Caco-2 (cell line): ENCODE measurements around the gene SHF. TPM values are rescaled to one million over a fixed set of nuclear protein-coding genes. Genes with fewer than 3 reads are reported as not detected.

Source experiments
- BruUV-seq: library from RNA; stranded (reverse); fragments of 400-500 nt; replicated peaks from 2 replicates; lab custom pipeline; 2021; lab: Mats Ljungman, UMichigan
- CTCF ChIA-PET: fragments of 300-600 bp; sonication (Branson Sonifier 250); formaldehyde crosslinking; loops from one replicate; lab custom pipeline; 2022; ENCODE audit warnings: antibody characterized with exemption; lab: Charles Lee
- POLR2A ChIA-PET: fragments of 300-600 bp; sonication (Branson Sonifier 250); formaldehyde crosslinking; loops from one replicate; lab custom pipeline; 2022; ENCODE audit warnings: antibody characterized with exemption; lab: Charles Lee
- DNase-seq, 2 experiments: peaks; one replicate each; pipeline versions ENCODE4 v3.0.0 to v3.0.0-alpha.2; 2020 to 2022
- H3K27me3 ChIP-seq: replicated peaks from 2 replicates; pipeline ENCODE4 v1.6.0; 2011; ENCODE audit warnings: low read length; ENCODE audit not compliant: control insufficient read depth, insufficient read depth
- H3K36me3 ChIP-seq: 2 replicates; pipeline ENCODE4 v1.5.1; 2011; ENCODE audit warnings: low read length; ENCODE audit not compliant: control insufficient read depth, insufficient read depth
- H3K4me1 ChIP-seq: fragments of 250-450 bp; sonication (Bioruptor Pico); 2 replicates; pipeline ENCODE4 v1.5.1; 2020; ENCODE audit warnings: mild to moderate bottlenecking
- H3K4me3 ChIP-seq: 2 replicates; pipeline ENCODE4 v1.5.1; 2011; ENCODE audit warnings: low read depth, mild to moderate bottlenecking, control low read depth, low read length
- H3K9me3 ChIP-seq: fragments of 250-450 bp; sonication (Bioruptor Pico); 2 replicates; pipeline ENCODE4 v1.5.1; 2020; ENCODE audit warnings: mild to moderate bottlenecking, moderate library complexity
- H3K27ac Mint-ChIP-seq: one replicate; pipeline ENCODE4 v1.8.0; 2022; ENCODE audit warnings: mixed read lengths; ENCODE audit not compliant: unreplicated experiment
- H3K27me3 Mint-ChIP-seq: one replicate; pipeline ENCODE4 v1.8.0; 2022; ENCODE audit warnings: mixed read lengths; ENCODE audit not compliant: insufficient read depth, unreplicated experiment
- H3K36me3 Mint-ChIP-seq: one replicate; pipeline ENCODE4 v1.8.0; 2022; ENCODE audit warnings: mild to moderate bottlenecking, mixed read lengths; ENCODE audit not compliant: insufficient read depth, unreplicated experiment
- H3K4me1 Mint-ChIP-seq: one replicate; pipeline ENCODE4 v1.8.0; 2022; ENCODE audit warnings: low read depth, mixed read lengths; ENCODE audit not compliant: unreplicated experiment
- H3K4me3 Mint-ChIP-seq: one replicate; pipeline ENCODE4 v1.8.0; 2022; ENCODE audit warnings: mild to moderate bottlenecking, moderate library complexity, mixed read lengths; ENCODE audit not compliant: unreplicated experiment
- H3K9me3 Mint-ChIP-seq: one replicate; pipeline ENCODE4 v1.8.0; 2022; ENCODE audit warnings: mixed read lengths; ENCODE audit not compliant: unreplicated experiment
- CTCF ChIP-seq, 2 experiments: fragments of 200-600 bp in 1 of 2; IDR thresholded peaks; 1 replicate in 1 of 2; 2 replicates in 1 of 2; pipeline versions ENCODE4 v1.5.1 to v1.8.0; 2011 to 2022; ENCODE audit warnings: antibody characterized with exemption in 1 of 2, control low read depth in 1 of 2, inconsistent platforms in 1 of 2, low read depth in 1 of 2, low read length in 1 of 2, mild to moderate bottlenecking in 1 of 2, moderate library complexity in 1 of 2; ENCODE audit not compliant: insufficient read depth in 1 of 2, severe bottlenecking in 1 of 2, unreplicated experiment in 1 of 2
- intact Hi-C: fragments of 100-400 bp; cut with micrococcal nuclease; formaldehyde crosslinking; loops from one replicate; pipeline ENCODE4 v1.10.0; 2022; ENCODE audit not compliant: unreplicated experiment
- total RNA-seq: library from RNA; stranded (reverse); gene quantifications from 2 replicates; pipeline ENCODE4 v1.2.3, GENCODE V29; 2022

SHF gene
- total RNA-seq, 1 experiment from 2014 or later = 11.9 TPM

- POLR2A ChIA-PET = no interaction called here
- TF ChIP-seq CTCF (IDR thresholded peaks at IDR 0.05; ENCODE audit: insufficient read depth in 1 of 2, low read depth in 1 of 2, low read length in 1 of 2, severe bottlenecking in 1 of 2, unreplicated experiment in 1 of 2) = no peak
- H3K4me1 ChIP-seq = no peaks in the 10 kb centered on the region
- no peaks in the 10 kb centered on the region for H3K27me3 ChIP-seq
- no TSS peak for BruUV-seq
- Mint-ChIP-seq H3K27ac (no peak overlapping the region), H3K4me1 (no peaks in the 10 kb centered on the region), H3K4me3 (no peak overlapping the region), H3K36me3 (no peaks in the 10 kb centered on the region), H3K9me3 (no peaks in the 10 kb centered on the region), H3K27me3 (no peaks in the 10 kb centered on the region)
- H3K36me3 ChIP-seq = no peaks in the 10 kb centered on the region
- H3K4me3 ChIP-seq = no peak overlapping the region
- CTCF ChIA-PET = interaction anchor here (0.9 kb wide), 1 partner anchor 14 kb away, joined by 3 read pairs; no protein-coding TSS in a partner anchor
- H3K9me3 ChIP-seq = no peaks in the 10 kb centered on the region
- intact Hi-C loops = no loop called here
- no peak for DNase-seq
Measured at GRCh38 chr15:45140557-45141250, 47.1 kb downstream of the SHF start.

- POLR2A ChIA-PET = no interaction called here
- Histone ChIP-seq H3K27me3 (no peaks in the 10 kb centered on the region), H3K9me3 (no peaks in the 10 kb centered on the region), H3K4me3 (no peak overlapping the region), H3K36me3 (no peaks in the 10 kb centered on the region), H3K4me1 (no peaks in the 10 kb centered on the region)
- CTCF ChIA-PET = interaction anchor here (0.9 kb wide), 1 partner anchor 13 kb away, joined by 3 read pairs; no protein-coding TSS in a partner anchor
- H3K27ac Mint-ChIP-seq = no peak overlapping the region
- no TSS peak for BruUV-seq
- H3K4me1 Mint-ChIP-seq = no peaks in the 10 kb centered on the region
- no peaks in the 10 kb centered on the region for H3K9me3 Mint-ChIP-seq
- TF ChIP-seq CTCF (IDR thresholded peaks at IDR 0.05; ENCODE audit: insufficient read depth in 1 of 2, low read depth in 1 of 2, low read length in 1 of 2, severe bottlenecking in 1 of 2, unreplicated experiment in 1 of 2) = no peak
- no peaks in the 10 kb centered on the region for H3K27me3 Mint-ChIP-seq
- no peaks in the 10 kb centered on the region for H3K36me3 Mint-ChIP-seq
- no peak overlapping the region for H3K4me3 Mint-ChIP-seq
- intact Hi-C loops = no loop called here
- no peak for DNase-seq
Measured at GRCh38 chr15:45139770-45140169, 48.0 kb downstream of the SHF start.

- H3K4me3 Mint-ChIP-seq = no peak overlapping the region
- no peak for TF ChIP-seq CTCF (IDR thresholded peaks at IDR 0.05; ENCODE audit: insufficient read depth in 1 of 2, low read depth in 1 of 2, low read length in 1 of 2, severe bottlenecking in 1 of 2, unreplicated experiment in 1 of 2)
- ChIA-PET CTCF (interaction anchor here (0.6 kb wide), 1 partner anchor 15 kb away, joined by 3 read pairs; no protein-coding TSS in a partner anchor), POLR2A (no interaction called here)
- no peaks in the 10 kb centered on the region for H3K9me3 Mint-ChIP-seq
- H3K4me1 Mint-ChIP-seq = no peaks in the 10 kb centered on the region
- H3K4me1 ChIP-seq = no peaks in the 10 kb centered on the region
- no peaks in the 10 kb centered on the region for H3K36me3 ChIP-seq
- H3K9me3 ChIP-seq = no peaks in the 10 kb centered on the region
- no peak for DNase-seq
- no peaks in the 10 kb centered on the region for H3K27me3 ChIP-seq
- H3K27ac Mint-ChIP-seq = no peak overlapping the region
- no peak overlapping the region for H3K4me3 ChIP-seq
- no TSS peak for BruUV-seq
- no peaks in the 10 kb centered on the region for H3K27me3 Mint-ChIP-seq
- intact Hi-C loops = no loop called here
- H3K36me3 Mint-ChIP-seq = no peaks in the 10 kb centered on the region
Measured at GRCh38 chr15:45138814-45139765, 48.7 kb downstream of the SHF start.
